ENCODE data around the gene LMAN1L.

Gene LMAN1L

DNA sequence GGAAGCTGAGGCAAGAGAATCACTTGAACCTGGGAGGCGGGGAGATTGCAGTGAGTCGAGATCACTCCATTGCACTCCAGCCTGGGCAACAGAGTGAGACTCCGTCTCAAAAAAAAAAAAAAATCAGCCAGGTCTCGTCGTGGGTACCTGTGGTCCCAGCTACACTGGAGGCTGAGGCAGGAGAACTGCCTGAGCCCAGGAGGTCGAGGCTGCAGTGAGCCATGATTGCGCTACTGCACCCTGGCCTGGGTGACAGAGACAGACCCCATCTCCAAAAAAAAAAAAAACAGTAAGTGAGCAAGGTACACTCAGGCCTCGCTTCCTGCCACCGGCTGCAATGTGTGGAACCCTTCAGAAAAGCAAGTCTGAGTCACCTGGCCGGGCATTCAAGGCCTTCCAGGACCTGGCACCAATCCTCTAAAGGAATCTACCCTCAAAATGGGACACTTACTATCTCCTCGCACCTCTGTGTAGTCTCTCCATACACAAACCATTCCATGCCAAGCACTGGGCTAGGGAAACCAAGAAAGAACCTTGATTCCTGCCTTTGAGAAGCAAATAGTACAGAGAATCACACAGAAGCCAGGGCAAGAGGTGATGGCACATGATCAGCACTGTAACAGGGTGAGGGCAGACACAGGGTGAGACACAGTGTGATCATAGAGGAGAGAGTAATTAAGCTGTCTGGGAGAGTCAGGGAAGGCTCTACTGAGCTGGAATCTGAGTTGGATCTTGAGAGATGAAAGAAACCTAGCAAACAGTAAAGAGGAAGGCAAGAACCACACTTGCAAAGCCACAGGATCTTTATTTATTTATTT, 50.8 kb downstream of the LMAN1L start:
- DNase-seq, result peak; percentile 22

DNA sequence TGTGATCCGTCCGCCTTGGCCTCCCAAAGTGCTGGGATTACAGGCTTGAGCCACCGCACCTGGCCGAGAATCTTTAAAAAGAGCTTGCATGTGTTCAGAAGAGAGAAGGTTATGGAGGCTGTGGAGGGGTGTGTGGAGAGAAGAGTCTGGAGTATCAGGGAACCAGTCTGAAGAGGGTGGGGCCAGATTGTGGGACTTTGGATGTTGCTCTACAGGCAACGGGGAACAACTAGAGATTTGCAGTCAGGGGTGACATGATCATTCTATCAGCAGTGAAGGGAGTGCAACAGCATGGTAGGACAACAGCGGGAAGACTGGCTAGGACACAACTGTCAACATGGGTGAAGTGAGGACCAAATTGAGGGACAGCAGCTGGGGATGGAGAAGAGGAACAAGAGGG, 51.7 kb downstream of the LMAN1L start:
- DNase-seq, result no peak

DNA sequence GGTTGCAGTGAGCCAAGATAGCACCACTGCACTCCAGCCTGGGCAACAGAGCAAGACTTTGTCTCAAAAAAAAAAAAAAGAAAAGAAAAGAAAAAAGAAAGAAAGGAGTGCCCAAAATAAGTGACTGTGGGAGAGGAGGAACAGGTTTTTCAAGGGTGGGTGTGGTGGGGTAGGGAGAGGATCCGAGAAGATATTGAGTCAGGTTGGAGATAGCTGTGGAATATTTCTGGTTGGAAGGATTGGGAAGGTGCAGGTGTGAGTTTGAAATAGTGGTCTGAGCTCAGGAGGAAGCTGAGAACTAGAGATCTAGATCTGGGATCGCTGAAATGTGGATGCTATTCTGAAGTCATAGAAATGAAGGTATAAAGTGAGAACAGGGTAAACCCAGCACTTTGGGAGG, 52.7 kb downstream of the LMAN1L start:
- no peak for DNase-seq

DNA sequence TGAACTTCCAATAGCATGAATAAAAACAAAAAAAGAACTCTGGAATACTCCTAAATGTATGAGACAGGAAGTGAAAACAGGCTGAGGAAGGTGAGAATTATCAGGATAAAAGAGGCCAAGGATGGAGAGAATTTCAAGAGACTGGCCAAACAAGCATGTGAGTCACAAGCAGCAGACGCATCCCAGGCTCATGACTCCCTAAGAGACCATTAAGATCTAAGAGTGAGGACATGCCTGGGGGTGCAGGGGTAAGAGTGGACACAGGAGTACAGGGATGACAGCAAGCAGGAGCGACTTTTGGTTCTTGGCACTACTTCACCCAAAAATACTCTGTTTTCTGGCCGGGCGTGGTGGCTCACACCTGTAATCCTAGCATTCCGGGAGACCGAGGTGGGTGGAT, 53.5 kb downstream of the LMAN1L start:
- DNase-seq, result peak; percentile 71

DNA sequence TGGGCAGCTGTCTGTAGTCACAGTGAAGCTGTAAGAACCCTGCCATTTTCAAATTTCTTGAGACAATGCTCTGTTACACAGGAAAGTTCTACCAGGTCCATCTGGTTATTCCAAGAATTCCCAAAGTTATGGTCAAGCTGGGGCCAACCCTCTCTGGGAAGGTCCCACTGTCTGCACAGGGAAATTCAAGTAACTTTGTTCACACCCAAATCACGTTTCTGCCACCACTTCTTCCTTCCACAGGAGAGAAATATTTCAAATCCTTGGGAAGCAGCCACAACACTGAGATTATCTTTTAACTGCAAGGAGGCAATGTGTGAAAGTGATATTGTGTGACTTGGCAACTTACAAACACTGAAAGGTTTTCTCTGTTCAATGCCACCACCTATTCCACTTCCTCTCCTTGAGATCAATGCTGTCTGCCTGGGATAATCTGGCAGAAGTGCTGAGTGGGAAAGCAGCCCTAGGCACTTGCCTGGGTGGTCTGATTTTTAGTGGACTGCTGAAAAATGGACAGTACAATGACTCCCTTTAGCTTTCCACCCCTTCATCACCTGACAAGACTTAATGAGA, 54.9 kb downstream of the LMAN1L start:
- no peak for DNase-seq

DNA sequence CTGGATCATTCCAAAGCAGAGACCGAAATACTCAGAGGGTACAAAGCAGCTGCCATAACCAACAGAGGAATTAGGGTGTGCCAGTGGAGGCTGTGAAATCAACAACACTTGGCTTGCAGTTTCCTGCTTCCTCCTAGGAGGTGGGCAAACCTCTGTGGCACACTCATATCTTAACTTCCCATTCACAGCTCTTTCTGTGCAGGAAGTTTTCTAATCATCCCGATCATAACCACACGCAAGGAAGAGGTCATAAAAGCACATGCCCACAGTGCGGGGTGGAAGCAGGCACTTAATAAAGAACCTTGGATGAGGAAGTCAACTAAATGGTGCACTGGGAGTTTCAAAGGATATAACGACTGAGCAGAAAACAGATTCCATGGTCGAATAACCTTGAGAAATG, 55.4 kb downstream of the LMAN1L start:
- no peak for DNase-seq

DNA sequence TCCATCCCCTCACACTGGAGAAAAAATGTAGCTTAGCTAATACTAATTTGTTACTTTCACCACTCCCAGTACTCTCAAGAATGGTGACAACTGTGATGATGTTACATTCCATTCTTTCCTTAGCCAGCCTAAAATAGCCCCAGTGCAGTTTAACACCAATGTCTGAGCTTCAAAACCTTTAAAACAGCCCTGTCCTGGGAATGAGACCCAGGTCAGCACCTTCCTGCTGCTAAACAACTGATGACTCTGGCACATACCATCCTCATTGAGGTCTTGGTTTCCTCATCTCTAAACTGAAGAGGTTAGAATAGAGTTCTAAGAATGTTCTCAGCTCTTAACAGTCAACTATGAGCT, 56.7 kb downstream of the LMAN1L start:
- DNase-seq, result no peak

DNA sequence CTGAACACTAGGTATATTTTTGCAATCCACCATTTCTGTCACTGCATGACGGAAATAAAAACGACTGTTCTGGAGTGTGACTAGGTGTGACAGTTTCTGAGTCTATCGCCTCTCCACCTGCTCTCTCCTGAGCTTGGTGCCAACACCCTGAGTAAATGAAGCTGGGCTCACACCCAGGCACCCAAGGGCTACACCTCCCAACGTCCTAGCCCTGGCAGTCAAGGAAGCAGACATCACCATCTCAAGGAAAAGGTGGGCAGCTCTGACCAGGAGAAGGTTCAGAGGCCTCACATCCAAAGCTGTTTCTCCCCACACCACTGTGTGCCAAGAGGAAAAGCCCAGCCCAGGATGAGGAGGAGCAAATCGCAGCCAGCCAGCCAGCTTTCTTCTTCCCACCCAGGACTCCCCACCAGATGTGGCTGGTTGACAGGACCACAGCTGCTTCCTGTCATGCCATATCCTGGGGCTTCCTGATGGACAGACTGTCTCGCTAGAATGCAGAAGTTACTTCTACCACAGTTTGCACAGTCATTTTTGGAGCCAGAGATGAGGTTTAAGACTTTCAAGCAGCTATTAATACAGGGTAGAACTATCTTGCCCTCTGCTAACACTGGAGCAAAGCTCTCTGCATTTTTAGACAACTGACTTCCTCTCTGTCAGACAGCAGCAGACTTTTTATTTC, 57.2 kb downstream of the LMAN1L start:
- peak; percentile 33 for DNase-seq

DNA sequence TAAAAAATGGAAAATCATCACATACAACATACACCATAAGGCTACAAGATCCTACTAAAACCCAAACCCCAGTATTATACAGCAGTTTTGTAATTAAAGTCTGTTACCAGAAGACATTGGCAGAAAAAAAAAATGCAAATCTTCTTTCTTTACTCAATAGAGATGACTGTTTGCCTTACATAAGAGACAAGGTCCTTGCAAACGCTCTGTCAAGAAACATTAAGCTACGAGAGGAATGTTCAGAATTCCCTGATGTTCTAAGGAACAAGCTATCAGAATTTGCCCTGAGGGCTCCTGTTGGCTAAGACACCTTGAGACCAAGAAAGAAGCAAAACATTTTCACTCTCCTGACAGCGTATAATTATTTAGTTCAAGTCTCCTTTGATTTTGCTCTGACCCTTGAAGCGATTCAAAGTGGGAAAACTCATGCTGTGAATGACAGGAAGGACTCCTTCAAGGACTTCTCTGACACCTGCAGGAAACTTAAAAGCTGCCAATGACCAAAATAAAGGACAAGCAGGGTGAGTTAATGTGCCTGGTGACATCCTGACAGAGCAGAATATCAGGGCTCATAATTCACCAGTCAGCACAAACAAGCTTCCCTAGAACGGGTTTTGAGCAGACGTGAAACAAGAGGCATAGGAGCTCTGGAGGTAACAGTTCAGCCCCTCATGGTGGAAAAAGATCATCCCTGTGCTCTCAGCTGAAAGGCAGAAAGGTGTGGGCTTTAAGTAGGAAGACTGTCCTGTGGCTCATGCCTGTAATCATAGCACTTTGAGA, 58.0 kb downstream of the LMAN1L start:
- no peak for DNase-seq

DNA sequence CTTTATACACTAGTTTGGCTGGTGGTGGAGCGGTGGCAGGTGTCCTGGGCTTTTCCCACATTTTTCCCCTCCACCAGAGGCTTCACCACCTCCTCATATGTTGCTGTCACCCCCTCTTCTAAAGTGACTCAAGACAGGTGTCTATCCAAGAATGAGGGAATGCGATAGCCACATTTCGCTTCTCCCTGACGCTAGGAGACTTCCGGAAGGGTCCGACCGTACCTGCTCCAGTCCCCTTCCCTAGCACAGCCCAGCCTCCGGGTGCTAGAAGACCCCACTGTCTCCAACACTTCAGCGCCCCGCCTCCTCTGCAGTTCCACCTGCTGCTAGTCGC, 60.0 kb downstream of the LMAN1L start:
- no peak for DNase-seq

DNA sequence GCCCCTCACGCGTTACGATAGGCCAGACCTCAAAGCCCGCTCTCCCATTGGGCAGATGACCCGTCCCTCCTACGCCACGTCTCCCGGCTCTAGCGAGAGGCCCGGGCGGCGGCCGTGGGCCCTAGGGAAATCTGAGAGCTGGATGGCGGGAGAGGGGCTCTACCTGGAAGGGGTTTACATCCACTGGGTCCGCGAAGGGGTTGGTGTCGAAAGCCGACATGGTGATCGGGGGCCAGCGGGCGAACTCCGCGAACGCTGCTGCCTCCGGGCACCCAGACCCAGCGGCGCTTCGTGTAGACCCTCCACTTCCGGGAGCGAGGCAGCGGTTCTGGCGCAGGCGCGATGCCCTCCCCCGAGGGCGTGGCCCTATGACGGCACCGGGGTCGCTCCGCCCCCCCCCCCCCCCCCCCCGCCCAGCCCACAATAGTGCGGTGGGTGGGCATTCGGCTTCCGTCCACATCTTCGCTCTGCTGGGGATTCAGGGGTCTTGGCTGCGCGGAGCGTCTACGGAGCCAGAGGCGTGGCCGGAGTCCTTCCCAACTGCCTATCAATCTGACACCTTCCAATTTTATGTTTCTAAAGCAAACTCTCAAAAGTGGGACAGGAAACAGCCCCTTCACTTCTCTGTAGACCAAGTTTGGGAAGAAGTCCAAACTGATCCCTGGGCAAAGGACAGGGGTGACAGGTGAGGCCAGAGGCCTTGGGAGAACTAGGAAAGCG, 60.6 kb downstream of the LMAN1L start, which contains the start of gene SCAMP2:
Gene SCAMP2, minus strand, starts transcription at position 330 of the 720 bp plus-strand sequence. Its CDS starts 110 bp downstream, at position 220.
- peak; percentile 93 for DNase-seq

DNA sequence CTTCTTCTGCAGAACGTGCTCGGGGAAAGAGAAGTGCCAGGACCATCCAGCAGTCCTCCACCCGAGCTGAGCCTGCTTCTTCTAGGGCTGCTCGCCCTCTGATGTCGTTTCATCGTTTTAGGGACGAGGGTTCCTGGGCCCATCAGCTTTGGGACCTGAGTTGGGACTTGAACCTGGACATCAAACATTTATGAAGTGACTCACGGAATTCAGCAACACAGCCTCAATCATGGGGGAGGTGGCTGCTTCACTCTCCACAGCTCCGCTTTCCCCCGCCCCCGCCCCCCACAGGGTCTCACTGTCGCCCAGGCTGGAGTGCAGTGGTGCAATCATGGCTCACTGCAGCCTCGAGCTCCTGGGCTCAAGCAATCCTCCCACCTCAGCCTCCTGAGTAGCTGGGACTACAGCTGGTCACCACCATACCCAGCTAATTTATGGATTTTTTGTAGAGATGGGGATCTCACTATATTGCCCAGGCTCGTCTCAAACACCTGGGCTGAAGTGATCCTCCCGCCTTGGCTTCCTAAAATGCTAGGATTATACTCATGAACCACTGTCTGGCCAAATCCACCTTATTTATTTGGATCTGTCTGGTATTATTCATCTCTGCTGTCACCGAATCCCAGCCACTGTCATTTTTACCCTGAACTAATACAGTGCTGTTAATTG, 61.3 kb downstream of the LMAN1L start:
- DNase-seq, result no peak

Data from HCEC 1CT (cell line).